Measurements from ENCODE around the gene FRRS1.

The FRRS1 gene

GRCh38 chr1:99727575-99728185 is 38.8 kb downstream of the FRRS1 start:
- DNase-seq, result no peak

DNA sequence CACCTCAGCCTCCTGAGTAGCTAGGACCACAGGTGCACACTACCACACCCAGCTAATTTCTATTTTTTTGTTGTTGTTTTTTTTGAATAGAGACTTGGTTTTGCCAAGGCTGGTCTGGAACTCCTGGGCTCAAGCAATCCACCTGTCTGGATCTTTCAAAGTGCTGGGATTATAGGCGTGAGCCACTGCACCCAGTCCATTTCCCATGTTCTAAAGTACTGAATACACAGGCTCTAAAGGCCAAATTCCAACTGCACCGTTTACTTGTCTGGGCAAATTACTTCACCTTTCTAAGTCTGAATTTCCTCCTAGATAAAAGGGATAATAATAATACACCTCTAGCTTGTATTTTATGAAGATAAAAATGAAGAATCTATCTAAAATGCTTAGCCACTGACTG is 39.6 kb downstream of the FRRS1 start:
- no peak for DNase-seq

- DNase-seq, result no peak
Observed at GRCh38 chr1:99726407-99726806, 40.0 kb downstream of the FRRS1 start.

DNA sequence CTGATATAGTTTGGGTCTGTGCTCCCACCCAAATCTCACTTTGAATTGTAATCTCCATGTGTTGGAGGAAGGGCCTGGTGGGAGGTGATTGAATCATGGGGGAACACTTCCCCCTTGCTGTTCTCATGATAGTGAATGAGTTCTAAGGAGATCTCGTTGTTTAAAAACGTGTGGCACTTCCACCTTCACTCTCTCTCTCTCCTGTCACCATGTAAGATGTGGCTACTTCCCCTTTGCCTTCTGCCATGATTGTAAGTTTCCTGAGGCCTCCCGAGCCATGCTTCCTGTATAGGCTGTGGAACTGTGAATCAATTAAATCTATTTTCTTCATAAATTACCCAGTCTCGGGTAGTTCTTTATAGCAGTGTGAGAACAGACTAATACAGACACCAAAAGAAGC is 40.4 kb downstream of the FRRS1 start:
- no peak for DNase-seq

DNA sequence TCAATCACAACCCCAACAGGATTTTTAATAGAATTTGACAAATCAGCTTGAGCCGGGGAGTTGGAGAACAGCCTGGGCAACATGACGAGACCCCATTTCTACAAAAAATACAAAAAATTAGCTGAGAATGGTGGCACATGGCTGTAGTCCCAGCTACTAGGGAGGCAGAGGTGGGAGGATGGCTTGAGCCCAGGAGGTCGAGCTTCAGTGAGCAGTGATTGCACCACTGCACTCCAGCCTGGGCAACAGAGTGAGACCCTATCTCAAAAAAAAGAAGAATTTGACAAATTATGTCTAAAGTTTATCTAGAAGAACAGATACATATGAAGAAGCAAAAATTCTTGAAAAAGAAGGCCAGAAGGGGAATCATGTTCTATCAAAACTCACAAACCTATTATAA is 43.2 kb downstream of the FRRS1 start:
- DNase-seq, result no peak

GRCh38 chr1:99717005-99717404 is 49.4 kb downstream of the FRRS1 start:
- no peak for DNase-seq

- no peak for DNase-seq
Observed at GRCh38 chr1:99713006-99713405, 53.4 kb downstream of the FRRS1 start.

GRCh38 chr1:99710994-99711393 is 55.4 kb downstream of the FRRS1 start:
- no peak for DNase-seq

GRCh38 chr1:99707535-99708142 is 58.8 kb downstream of the FRRS1 start:
- DNase-seq, result peak; percentile 62

DNA sequence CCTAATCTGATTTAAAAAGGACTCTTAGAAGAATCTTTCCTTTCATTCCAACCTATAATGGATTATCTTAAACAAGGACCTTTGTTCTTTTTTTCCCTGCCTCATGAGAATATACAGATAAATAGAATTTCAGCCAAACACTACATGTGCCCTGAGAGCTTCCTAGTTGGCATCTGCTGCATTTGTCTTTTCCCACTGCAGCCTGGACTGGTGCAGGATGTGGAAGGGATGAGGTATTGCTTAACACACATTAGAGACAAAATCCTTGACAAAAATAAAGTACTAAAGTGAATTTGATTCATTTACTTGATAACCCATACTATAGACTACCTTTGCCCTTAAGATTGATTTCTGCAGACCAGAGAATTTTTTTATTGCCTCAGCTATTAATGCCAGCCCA is 61.0 kb downstream of the FRRS1 start:
- DNase-seq, result no peak

DNA sequence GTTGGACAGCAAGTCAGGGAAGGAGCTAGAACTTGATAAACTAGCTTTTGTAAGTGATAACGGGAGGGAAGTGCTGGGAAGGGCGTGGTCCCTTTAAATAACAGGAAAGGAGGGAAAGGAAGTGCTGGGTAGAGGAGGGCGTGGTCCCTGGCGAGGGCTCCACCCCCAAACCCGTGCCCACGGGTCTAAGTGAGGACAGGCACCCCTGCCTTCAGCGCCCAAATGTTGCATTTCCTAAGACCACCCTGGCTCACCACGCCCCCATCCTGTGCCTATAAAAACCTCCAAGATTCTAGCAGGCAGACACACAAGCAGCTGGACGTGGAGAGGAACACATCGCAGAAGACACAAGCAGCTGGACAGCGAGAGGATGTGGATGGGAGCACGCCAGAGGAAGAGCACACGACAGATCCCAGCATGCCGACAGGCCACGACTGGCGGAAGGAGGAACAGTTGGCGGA is 62.0 kb downstream of the FRRS1 start:
- peak; percentile 3 for DNase-seq

- no peak for DNase-seq
Observed at GRCh38 chr1:99702221-99702620, 64.2 kb downstream of the FRRS1 start.

DNA sequence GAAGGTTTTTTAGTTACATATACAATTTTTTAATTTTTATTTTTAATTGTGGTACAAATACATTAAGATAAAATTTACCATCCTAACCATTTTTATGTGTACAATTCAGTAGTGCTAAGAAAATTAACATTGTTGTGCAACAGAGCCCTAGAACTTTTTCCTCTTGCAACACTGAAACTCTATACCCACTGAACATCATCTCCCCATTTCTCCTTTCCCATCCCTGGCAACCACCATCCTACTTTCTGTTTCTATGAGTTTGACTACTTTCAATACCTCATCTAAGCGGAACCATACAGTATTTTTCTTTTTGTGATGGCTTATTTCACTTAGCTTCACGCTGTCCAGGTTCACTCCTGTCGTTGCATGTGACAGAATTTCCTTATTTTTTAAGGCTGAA is 66.4 kb downstream of the FRRS1 start:
- DNase-seq, result no peak

GRCh38 chr1:99697580-99697979 is 68.9 kb downstream of the FRRS1 start:
- DNase-seq, result no peak

DNA sequence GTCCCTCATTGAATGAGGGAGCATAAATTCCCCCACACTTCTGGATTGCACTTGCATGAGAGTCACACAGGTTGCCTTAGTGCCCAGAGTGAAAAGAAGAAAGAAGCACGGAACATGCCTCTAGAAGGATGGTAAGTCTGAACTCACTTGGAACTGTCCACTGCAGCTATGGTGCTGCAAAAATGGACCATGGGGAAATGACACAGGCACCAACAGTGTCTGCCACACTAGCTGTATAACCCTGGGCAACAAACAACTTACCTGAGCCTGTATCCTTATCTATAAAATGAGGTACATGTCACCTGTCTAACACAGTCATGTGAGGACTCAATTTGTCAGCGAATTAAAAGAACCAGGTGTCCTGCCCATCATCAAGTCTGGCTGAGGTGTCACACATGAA is 69.8 kb downstream of the FRRS1 start:
- no peak for DNase-seq

DNA sequence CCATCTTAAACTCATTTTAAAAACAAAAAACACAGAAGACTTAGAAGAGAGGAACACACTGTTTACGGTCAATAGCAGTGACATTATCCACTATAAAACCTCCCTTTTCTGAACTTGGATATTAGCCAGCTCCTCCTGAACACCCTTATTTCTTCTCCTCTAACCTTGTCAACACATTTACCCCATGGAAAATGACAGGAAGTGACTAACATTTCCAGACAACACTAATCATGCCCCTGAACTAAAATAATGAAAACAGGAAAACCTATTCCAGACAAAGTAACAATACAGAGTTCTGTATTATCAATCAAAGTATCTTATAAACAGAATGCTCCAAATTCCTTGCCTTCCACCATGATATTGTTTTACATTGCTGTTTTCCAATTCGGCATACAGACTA is 75.3 kb downstream of the FRRS1 start:
- DNase-seq, result no peak

- peak; percentile 30 for DNase-seq
Observed at GRCh38 chr1:99685516-99686180, 80.8 kb downstream of the FRRS1 start.

- DNase-seq, result no peak
Observed at GRCh38 chr1:99682291-99682751, 84.1 kb downstream of the FRRS1 start.

- DNase-seq, result no peak
Observed at GRCh38 chr1:99681583-99681982, 84.9 kb downstream of the FRRS1 start.

- no peak for DNase-seq
Observed at GRCh38 chr1:99680270-99680669, 86.2 kb downstream of the FRRS1 start.

DNA sequence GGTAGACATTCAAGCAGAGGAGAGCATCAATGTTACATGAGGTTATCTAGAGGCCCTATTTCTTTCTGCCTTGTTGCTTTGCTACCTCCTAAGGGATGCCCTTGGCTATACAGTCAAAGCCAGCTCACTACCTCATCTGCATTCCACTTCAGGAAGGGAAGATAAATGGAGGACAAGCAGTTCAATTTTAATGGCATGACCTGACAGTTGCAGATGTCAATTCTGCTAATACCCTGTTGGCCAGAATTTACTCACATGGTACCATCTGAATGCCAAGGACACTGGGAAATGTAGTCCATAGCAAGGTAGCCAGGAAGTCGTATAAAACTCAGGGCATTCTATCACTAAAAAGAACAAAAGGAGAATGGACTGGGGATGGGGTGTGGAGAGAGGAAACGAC is 89.0 kb downstream of the FRRS1 start:
- no peak for DNase-seq

- DNase-seq, result no peak
Observed at GRCh38 chr1:99676876-99677275, 89.6 kb downstream of the FRRS1 start.

- DNase-seq, result no peak
Observed at GRCh38 chr1:99675994-99676393, 90.4 kb downstream of the FRRS1 start.

DNA sequence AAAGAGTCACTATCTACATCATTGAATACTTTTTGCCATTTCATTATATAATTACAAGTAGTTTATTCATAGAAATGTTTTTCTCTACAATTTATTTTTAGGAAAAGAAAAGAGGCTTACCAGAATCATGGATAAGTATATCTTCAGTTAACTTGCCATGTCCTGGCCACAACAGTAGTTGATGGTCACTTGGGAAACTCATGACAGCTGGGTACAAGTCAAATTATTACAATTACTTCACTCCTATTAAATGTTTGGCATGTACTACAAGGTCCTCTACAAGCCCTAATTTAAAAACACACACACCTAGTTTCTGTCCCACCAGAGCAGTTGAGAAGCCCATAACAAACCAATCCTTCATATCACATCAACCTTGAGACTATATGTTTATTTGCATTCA is 91.1 kb downstream of the FRRS1 start:
- no peak for DNase-seq
